IMR-90 (cell line): ENCODE results near the gene WDR49. TPM values are rescaled to one million over a fixed set of nuclear protein-coding genes. Genes with fewer than 3 reads are reported as not detected.

ENCODE experiments used
- ATAC-seq: fragments of 200-7000 bp; cut with Tn5 transposase; 2 replicates; pipeline ENCODE4 v1.9.1; 2020; ENCODE audit warnings: low read depth, mild to moderate bottlenecking, moderate library complexity
- BruUV-seq: library from RNA; stranded (reverse); fragments of 400-500 nt; replicated peaks from 2 replicates; lab custom pipeline; 2021; lab: Mats Ljungman, UMichigan
- CTCF ChIA-PET: fragments of 300-600 bp; formaldehyde crosslinking; extraction: SDS; loops from one replicate; lab custom pipeline; 2021; ENCODE audit warnings: antibody characterized with exemption; lab: Yijun Ruan, JAX
- POLR2A ChIA-PET: fragments of 300-600 bp; sonication (Branson Sonifier 250); formaldehyde crosslinking; loops from one replicate; lab custom pipeline; 2022; ENCODE audit warnings: antibody characterized with exemption; ENCODE audit not compliant: unreplicated experiment; lab: Charles Lee
- DNase-seq: peaks from one replicate; pipeline ENCODE4 v3.0.0; 2013
- H2AFZ ChIP-seq: replicated peaks from 2 replicates; pipeline ENCODE3; 2013; ENCODE audit warnings: low read length, mild to moderate bottlenecking; ENCODE audit not compliant: poor library complexity
- H2AK5ac ChIP-seq: 2 replicates; pipeline ENCODE4 v1.6.1; 2013; ENCODE audit warnings: low read depth, low read length, inconsistent platforms
- H2AK9ac ChIP-seq: replicated peaks from 2 replicates; pipeline ENCODE3; 2013; ENCODE audit warnings: mild to moderate bottlenecking, low read depth, low read length, moderate library complexity; ENCODE audit not compliant: poor library complexity
- H2BK120ac ChIP-seq: 2 replicates; pipeline ENCODE4 v1.6.1; 2013; ENCODE audit warnings: low read depth, low read length, inconsistent platforms
- H2BK15ac ChIP-seq: 3 replicates; pipeline ENCODE4 v1.6.1; 2013; ENCODE audit warnings: low read depth, low read length, inconsistent platforms
- H2BK20ac ChIP-seq: 2 replicates; pipeline ENCODE4 v1.6.1; 2013; ENCODE audit warnings: low read depth, mild to moderate bottlenecking, inconsistent platforms, low read length, moderate library complexity
- H2BK5ac ChIP-seq: 2 replicates; pipeline ENCODE4 v1.6.1; 2013; ENCODE audit warnings: mild to moderate bottlenecking, low read depth, low read length, inconsistent platforms; ENCODE audit not compliant: poor library complexity, severe bottlenecking
- H3K14ac ChIP-seq: replicated peaks from 2 replicates; pipeline ENCODE4 v1.6.1; 2013; ENCODE audit warnings: low read depth, low read length, inconsistent platforms
- H3K18ac ChIP-seq: 2 replicates; pipeline ENCODE4 v1.6.1; 2013; ENCODE audit warnings: low read depth, low read length, control low read depth
- H3K23ac ChIP-seq: 2 replicates; pipeline ENCODE4 v1.6.1; 2013; ENCODE audit warnings: low read depth, low read length, inconsistent platforms
- H3K27ac ChIP-seq: 2 replicates; pipeline ENCODE4 v1.5.1; 2013; ENCODE audit warnings: mild to moderate bottlenecking, control low read depth, low read length; ENCODE audit not compliant: insufficient read depth
- H3K27me3 ChIP-seq: 2 replicates; pipeline ENCODE4 v1.6.1; 2013; ENCODE audit warnings: low read length; ENCODE audit not compliant: control insufficient read depth, insufficient read depth
- H3K36me3 ChIP-seq: 2 replicates; pipeline ENCODE4 v1.6.1; 2013; ENCODE audit warnings: low read length, mixed read lengths; ENCODE audit not compliant: control insufficient read depth, insufficient read depth
- H3K4ac ChIP-seq: 2 replicates; pipeline ENCODE4 v1.6.1; 2013; ENCODE audit warnings: low read depth, low read length, inconsistent platforms
- H3K4me1 ChIP-seq: 2 replicates; pipeline ENCODE4 v1.6.1; 2013; ENCODE audit warnings: low read length, mixed read lengths; ENCODE audit not compliant: control insufficient read depth, insufficient read depth
- H3K4me2 ChIP-seq: 2 replicates; pipeline ENCODE4 v1.6.1; 2013; ENCODE audit warnings: low read depth, mild to moderate bottlenecking, control low read depth, low read length, moderate library complexity
- H3K4me3 ChIP-seq: 2 replicates; pipeline ENCODE4 v1.5.1; 2013; ENCODE audit warnings: low read depth, mild to moderate bottlenecking, control low read depth, low read length, moderate library complexity; ENCODE audit not compliant: insufficient read depth
- H3K56ac ChIP-seq: 2 replicates; pipeline ENCODE4 v1.6.1; 2013; ENCODE audit warnings: low read length, inconsistent platforms; ENCODE audit not compliant: insufficient read depth; ENCODE audit errors: extremely low read depth
- H3K79me1 ChIP-seq, 2 experiments: 2 replicates each; pipeline ENCODE4 v1.6.1; 2013; ENCODE audit warnings: low read length in 2 of 2, inconsistent platforms in 1 of 2, low read depth in 1 of 2
- H3K9ac ChIP-seq: 2 replicates; pipeline ENCODE4 v1.6.1; 2013; ENCODE audit warnings: low read depth, low read length, control low read depth
- H3K9me1 ChIP-seq: 2 replicates; pipeline ENCODE4 v1.6.1; 2013; ENCODE audit warnings: low read length, inconsistent platforms; ENCODE audit not compliant: insufficient read depth
- H3K9me3 ChIP-seq: 2 replicates; pipeline ENCODE4 v1.6.1; 2013; ENCODE audit warnings: low read length; ENCODE audit not compliant: control insufficient read depth, insufficient read depth
- H4K20me1 ChIP-seq: 2 replicates; pipeline ENCODE4 v1.6.1; 2013; ENCODE audit warnings: low read length, inconsistent platforms; ENCODE audit not compliant: insufficient read depth
- H4K5ac ChIP-seq: 2 replicates; pipeline ENCODE4 v1.6.1; 2013; ENCODE audit warnings: mild to moderate bottlenecking, low read depth, low read length, control low read depth
- H4K8ac ChIP-seq, 2 experiments: 2 replicates each; pipeline ENCODE4 v1.6.1; 2013; ENCODE audit warnings: low read depth in 2 of 2, low read length in 2 of 2, control low read depth in 1 of 2, inconsistent platforms in 1 of 2
- H4K91ac ChIP-seq: 2 replicates; pipeline ENCODE4 v1.6.1; 2013; ENCODE audit warnings: low read depth, low read length, inconsistent platforms; ENCODE audit not compliant: insufficient read depth
- MAFK ChIP-seq: IDR thresholded peaks from 2 replicates; pipeline ENCODE4 v1.6.1; 2012; ENCODE audit warnings: low read depth, low read length, improper control_type of control experiment
- MXI1 ChIP-seq: IDR thresholded peaks from 2 replicates; pipeline ENCODE4 v1.6.1; 2012; ENCODE audit warnings: low read depth, mild to moderate bottlenecking, low read length, moderate library complexity, borderline replicate concordance
- RAD21 ChIP-seq: IDR thresholded peaks from 2 replicates; pipeline ENCODE4 v1.6.1; 2012; ENCODE audit warnings: low read length, improper control_type of control experiment
- RCOR1 ChIP-seq: IDR thresholded peaks from 2 replicates; pipeline ENCODE4 v1.6.1; 2012; ENCODE audit warnings: mild to moderate bottlenecking, low read length, improper control_type of control experiment; ENCODE audit not compliant: insufficient replicate concordance
- RFX5 ChIP-seq: IDR thresholded peaks from 2 replicates; pipeline ENCODE4 v1.8.0; 2012; ENCODE audit warnings: low read depth, mild to moderate bottlenecking, low read length, moderate library complexity
- SMC3 ChIP-seq: fragments of 150-350 bp; IDR thresholded peaks from 2 replicates; pipeline ENCODE4 v1.6.1; 2016; ENCODE audit warnings: low read depth, mild to moderate bottlenecking, antibody characterized with exemption, low read length, moderate library complexity
- WGBS, 2 experiments: methylation state at CpG; one replicate each; pipeline versions ENCODE4 v1.1.5 to v1.1.7; 2013; ENCODE audit warnings: missing lambda C conversion rate in 2 of 2; ENCODE audit not compliant: insufficient read length in 1 of 2; ENCODE audit errors: extremely low coverage in 2 of 2; 5-methylcytosine and 5-hydroxymethylcytosine counted together
- dilution Hi-C: fragments of 300-500 bp; cut with HindIII; formaldehyde crosslinking; loops from one replicate; pipeline ENCODE4 v1.14.3; 2018; ENCODE audit warnings: low sequenced_read_pairs; ENCODE audit not compliant: unreplicated experiment
- in situ Hi-C: fragments of 300-500 bp; cut with MboI; formaldehyde crosslinking; loops from 3 replicates; pipeline ENCODE4 v1.14.3; 2019; ENCODE audit warnings: low sequenced_read_pairs, inconsistent platforms, mixed read lengths
- intact Hi-C: fragments of 100-400 bp; cut with micrococcal nuclease; formaldehyde crosslinking; loops from 2 replicates; pipeline ENCODE4 v1.10.0; 2022
- polyA plus RNA-seq, 3 experiments: library from polyadenylated mRNA; depleted of rRNA; stranded (reverse); fragments of >200 nt; gene quantifications; 2 replicates each; pipeline ENCODE4 v1.2.3, GENCODE V29; 2012; ENCODE audit warnings: low replicate concordance in 1 of 3
- total RNA-seq: library from RNA; depleted of rRNA; stranded (reverse); fragments of >200 nt; gene quantifications from 2 replicates; pipeline ENCODE4 v1.2.3, GENCODE V29; 2012
- TF ChIP-seq, protein P1 (sequence below): fragments of 150-350 bp; IDR thresholded peaks from 2 replicates; pipeline ENCODE4 v1.6.1; 2017; ENCODE audit warnings: mild to moderate bottlenecking, antibody characterized with exemption, low read length, low read depth
- TF ChIP-seq, protein P2 (sequence below): conservative IDR thresholded peaks from 2 replicates; pipeline ENCODE4 v1.5.1; 2012; ENCODE audit warnings: mild to moderate bottlenecking, low read depth, low read length, improper control_type of control experiment
- TF ChIP-seq, protein P3 (sequence below): fragments of 150-350 bp; IDR thresholded peaks from 2 replicates; pipeline ENCODE4 v1.6.1; 2016; ENCODE audit warnings: low read depth, mild to moderate bottlenecking, low read length, moderate library complexity, borderline replicate concordance

The WDR49 gene
- total and polyA plus RNA-seq, 2 of the 4 experiments (the other 2 are of a cell fraction): not detected

DNA sequence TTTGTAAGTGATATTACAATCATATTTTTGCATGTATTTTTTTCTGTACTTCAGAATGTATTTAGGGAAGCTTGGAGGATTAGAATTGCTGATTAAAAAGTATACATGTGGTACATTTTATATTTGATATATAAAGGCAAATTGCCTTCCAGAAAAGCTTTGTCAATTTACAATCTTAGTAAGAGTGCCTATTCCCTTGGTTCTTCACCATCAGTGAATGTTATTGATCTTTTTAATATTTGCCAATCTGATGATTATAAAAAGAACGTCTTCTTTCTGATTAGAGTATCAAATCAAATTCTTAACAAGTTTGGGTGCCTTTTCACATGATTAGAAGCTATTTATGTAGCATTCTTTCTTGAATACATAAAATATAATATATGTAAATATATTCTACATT, 9.1 kb downstream of the WDR49 start:
- no peaks in the 10 kb centered on the region for H3K36me3 ChIP-seq
- dilution Hi-C loops (no loop called here), in situ Hi-C loops (no loop called here), intact Hi-C loops (no loop called here)
- H3K4me1 ChIP-seq: no peaks in the 10 kb centered on the region
- no peak overlapping the region for H3K14ac ChIP-seq
- no peak for ATAC-seq
- H3K27ac ChIP-seq: no peak overlapping the region
- POLR2A ChIA-PET: no interaction called here
- H4K8ac ChIP-seq: no peak overlapping the region
- no peak overlapping the region for H2BK120ac ChIP-seq
- no CpG with 5 or more reads among the region's 1 CpG for WGBS, 2 experiments
- no peak overlapping the region for H2BK5ac ChIP-seq
- H2AK5ac ChIP-seq: no peak overlapping the region
- H2BK15ac ChIP-seq: no peak overlapping the region
- no peak overlapping the region for H3K4ac ChIP-seq
- no peak overlapping the region for H3K4me2 ChIP-seq
- H3K79me1 ChIP-seq: no peaks in the 10 kb centered on the region
- BruUV-seq: no TSS peak
- no peaks in the 10 kb centered on the region for H3K9me1 ChIP-seq
- H3K27me3 ChIP-seq: no peaks in the 10 kb centered on the region
- no peak overlapping the region for H4K91ac ChIP-seq
- H3K18ac ChIP-seq: no peak overlapping the region
- H3K9me3 ChIP-seq: no peaks in the 10 kb centered on the region
- no peak overlapping the region for H2AFZ ChIP-seq
- no peaks in the 10 kb centered on the region for H4K20me1 ChIP-seq
- H2BK20ac ChIP-seq: no peak overlapping the region
- no peak overlapping the region for H4K5ac ChIP-seq
- TF ChIP-seq MAFK (no peak), RFX5 (no peak), MXI1 (no peak), RAD21 (no peak), SMC3 (no peak), RCOR1 (no peak)
- TF ChIP-seq, protein P1, sequence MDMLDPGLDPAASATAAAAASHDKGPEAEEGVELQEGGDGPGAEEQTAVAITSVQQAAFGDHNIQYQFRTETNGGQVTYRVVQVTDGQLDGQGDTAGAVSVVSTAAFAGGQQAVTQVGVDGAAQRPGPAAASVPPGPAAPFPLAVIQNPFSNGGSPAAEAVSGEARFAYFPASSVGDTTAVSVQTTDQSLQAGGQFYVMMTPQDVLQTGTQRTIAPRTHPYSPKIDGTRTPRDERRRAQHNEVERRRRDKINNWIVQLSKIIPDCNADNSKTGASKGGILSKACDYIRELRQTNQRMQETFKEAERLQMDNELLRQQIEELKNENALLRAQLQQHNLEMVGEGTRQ: no peak
- TF ChIP-seq, protein P2, sequence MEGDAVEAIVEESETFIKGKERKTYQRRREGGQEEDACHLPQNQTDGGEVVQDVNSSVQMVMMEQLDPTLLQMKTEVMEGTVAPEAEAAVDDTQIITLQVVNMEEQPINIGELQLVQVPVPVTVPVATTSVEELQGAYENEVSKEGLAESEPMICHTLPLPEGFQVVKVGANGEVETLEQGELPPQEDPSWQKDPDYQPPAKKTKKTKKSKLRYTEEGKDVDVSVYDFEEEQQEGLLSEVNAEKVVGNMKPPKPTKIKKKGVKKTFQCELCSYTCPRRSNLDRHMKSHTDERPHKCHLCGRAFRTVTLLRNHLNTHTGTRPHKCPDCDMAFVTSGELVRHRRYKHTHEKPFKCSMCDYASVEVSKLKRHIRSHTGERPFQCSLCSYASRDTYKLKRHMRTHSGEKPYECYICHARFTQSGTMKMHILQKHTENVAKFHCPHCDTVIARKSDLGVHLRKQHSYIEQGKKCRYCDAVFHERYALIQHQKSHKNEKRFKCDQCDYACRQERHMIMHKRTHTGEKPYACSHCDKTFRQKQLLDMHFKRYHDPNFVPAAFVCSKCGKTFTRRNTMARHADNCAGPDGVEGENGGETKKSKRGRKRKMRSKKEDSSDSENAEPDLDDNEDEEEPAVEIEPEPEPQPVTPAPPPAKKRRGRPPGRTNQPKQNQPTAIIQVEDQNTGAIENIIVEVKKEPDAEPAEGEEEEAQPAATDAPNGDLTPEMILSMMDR: no peak
- TF ChIP-seq, protein P3, sequence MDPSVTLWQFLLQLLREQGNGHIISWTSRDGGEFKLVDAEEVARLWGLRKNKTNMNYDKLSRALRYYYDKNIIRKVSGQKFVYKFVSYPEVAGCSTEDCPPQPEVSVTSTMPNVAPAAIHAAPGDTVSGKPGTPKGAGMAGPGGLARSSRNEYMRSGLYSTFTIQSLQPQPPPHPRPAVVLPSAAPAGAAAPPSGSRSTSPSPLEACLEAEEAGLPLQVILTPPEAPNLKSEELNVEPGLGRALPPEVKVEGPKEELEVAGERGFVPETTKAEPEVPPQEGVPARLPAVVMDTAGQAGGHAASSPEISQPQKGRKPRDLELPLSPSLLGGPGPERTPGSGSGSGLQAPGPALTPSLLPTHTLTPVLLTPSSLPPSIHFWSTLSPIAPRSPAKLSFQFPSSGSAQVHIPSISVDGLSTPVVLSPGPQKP: no peak
- H2AK9ac ChIP-seq: no peak overlapping the region
- CTCF ChIA-PET: no interaction called here
- no peak for DNase-seq
- H3K56ac ChIP-seq: no peak overlapping the region
- no peak overlapping the region for H3K9ac ChIP-seq
- no peak overlapping the region for H3K4me3 ChIP-seq
- no peak overlapping the region for H3K23ac ChIP-seq
